ENCODE measurements around the gene MMP27. TPM values are rescaled to one million over a fixed set of nuclear protein-coding genes. Genes with fewer than 3 reads are reported as not detected.
"Not testable (repeated sequence)": the region's sequence is repeated elsewhere in the genome, so short reads cannot be mapped to it uniquely, and the experiment has no call there.

MMP27 gene, protein sequence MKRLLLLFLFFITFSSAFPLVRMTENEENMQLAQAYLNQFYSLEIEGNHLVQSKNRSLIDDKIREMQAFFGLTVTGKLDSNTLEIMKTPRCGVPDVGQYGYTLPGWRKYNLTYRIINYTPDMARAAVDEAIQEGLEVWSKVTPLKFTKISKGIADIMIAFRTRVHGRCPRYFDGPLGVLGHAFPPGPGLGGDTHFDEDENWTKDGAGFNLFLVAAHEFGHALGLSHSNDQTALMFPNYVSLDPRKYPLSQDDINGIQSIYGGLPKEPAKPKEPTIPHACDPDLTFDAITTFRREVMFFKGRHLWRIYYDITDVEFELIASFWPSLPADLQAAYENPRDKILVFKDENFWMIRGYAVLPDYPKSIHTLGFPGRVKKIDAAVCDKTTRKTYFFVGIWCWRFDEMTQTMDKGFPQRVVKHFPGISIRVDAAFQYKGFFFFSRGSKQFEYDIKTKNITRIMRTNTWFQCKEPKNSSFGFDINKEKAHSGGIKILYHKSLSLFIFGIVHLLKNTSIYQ
- not detected in 3 replicates for total RNA-seq

DNA sequence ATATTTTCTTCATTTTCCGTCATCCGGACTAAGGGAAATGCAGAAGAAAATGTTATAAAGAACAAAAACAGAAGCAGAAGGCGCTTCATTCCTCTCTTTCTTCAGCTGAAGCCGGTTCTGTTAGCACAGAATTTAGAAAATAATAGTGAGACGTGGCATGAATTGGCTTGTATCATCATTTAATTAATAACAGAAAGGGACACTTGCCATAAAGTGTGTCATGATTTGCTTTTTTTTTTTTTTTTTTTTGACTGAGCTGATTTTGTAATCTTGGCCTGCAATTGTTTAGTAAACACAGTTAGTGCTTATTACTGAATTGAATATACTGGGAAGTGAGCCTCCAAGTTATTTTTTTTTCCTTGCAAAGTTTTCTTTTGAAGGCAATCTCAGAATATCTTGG, at the start of gene MMP27:
Gene MMP27 (minus strand): TSS at position 144 of the 400 bp plus-strand sequence. CDS start 55 bp downstream, at position 89.
- TF ChIP-seq, protein P1, sequence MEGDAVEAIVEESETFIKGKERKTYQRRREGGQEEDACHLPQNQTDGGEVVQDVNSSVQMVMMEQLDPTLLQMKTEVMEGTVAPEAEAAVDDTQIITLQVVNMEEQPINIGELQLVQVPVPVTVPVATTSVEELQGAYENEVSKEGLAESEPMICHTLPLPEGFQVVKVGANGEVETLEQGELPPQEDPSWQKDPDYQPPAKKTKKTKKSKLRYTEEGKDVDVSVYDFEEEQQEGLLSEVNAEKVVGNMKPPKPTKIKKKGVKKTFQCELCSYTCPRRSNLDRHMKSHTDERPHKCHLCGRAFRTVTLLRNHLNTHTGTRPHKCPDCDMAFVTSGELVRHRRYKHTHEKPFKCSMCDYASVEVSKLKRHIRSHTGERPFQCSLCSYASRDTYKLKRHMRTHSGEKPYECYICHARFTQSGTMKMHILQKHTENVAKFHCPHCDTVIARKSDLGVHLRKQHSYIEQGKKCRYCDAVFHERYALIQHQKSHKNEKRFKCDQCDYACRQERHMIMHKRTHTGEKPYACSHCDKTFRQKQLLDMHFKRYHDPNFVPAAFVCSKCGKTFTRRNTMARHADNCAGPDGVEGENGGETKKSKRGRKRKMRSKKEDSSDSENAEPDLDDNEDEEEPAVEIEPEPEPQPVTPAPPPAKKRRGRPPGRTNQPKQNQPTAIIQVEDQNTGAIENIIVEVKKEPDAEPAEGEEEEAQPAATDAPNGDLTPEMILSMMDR (IDR thresholded peaks at IDR 0.05; ENCODE audit: unreplicated experiment), result no peak
- no peaks in the 10 kb centered on the region for H3K9me3 Mint-ChIP-seq
- H3K4me1 Mint-ChIP-seq, result peaks cover 11% of the 10 kb centered on the region
- no peak within 1 kb of the TSS for H3K4me3 Mint-ChIP-seq
- no peak within 1 kb of the TSS for H3K27ac Mint-ChIP-seq
- DNase-seq (ENCODE audit: low spot score in 2 of 2, unreplicated experiment in 2 of 2), result no peak
- peaks cover 3% of the 10 kb centered on the region for H3K27me3 Mint-ChIP-seq (ENCODE audit: low read depth)
- H3K36me3 Mint-ChIP-seq, result no peaks in the 10 kb centered on the region

DNA sequence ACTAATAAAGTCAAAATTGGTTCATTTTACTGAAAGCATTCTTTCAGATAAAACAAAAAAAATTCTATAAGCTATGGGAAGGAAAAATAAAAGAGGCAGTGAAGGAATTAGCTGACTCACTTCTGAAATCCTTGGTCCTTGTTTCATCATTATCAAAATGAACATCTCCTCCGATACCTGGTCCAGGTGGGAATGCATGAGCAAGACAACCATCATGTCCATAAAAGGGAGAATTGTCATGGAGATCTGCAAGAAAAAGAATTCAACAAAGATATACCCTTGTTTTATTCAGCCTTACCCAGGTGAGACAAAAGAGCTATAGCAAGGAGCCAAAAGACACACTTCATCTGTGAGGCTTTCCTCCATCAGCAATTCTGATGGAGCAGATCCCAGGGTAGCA, 47.7 kb upstream of the MMP27 start:
- H3K4me1 Mint-ChIP-seq, result no peaks in the 10 kb centered on the region
- H3K9me3 Mint-ChIP-seq, result peaks cover 14% of the 10 kb centered on the region
- no peaks in the 10 kb centered on the region for H3K36me3 Mint-ChIP-seq
- no peak for DNase-seq (ENCODE audit: low spot score in 2 of 2, unreplicated experiment in 2 of 2)
- no peak overlapping the region for H3K4me3 Mint-ChIP-seq
- no peaks in the 10 kb centered on the region for H3K27me3 Mint-ChIP-seq (ENCODE audit: low read depth)
- no peak overlapping the region for H3K27ac Mint-ChIP-seq
- TF ChIP-seq, protein P1 (IDR thresholded peaks at IDR 0.05; ENCODE audit: unreplicated experiment), result no peak

DNA sequence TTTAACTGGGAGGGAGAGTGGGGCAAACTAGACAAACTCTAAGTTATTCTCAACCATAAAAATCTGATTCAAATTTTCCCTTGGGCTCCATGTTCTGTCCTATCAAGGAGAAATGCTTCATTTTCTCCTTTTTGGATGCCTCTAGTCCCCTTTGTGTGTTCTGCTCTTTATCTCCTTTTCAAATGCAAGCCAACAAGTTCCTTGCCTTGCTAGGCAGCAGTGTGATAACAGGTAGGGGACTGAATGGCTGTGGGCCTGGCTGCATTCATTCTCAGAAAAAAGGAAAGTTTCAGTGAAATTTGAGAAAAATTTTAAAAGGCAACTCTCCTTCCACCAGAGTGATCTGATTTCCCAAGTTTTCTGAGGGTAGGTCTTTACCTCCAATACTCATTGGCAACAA, 46.1 kb upstream of the MMP27 start:
- TF ChIP-seq, protein P1 (IDR thresholded peaks at IDR 0.05; ENCODE audit: unreplicated experiment), result no peak
- DNase-seq (ENCODE audit: low spot score in 2 of 2, unreplicated experiment in 2 of 2), result no peak
- H3K27ac Mint-ChIP-seq, result no peak overlapping the region
- no peaks in the 10 kb centered on the region for H3K4me1 Mint-ChIP-seq
- no peak overlapping the region for H3K4me3 Mint-ChIP-seq
- peaks cover 24% of the 10 kb centered on the region for H3K9me3 Mint-ChIP-seq
- H3K36me3 Mint-ChIP-seq, result peaks cover 4% of the 10 kb centered on the region
- no peaks in the 10 kb centered on the region for H3K27me3 Mint-ChIP-seq (ENCODE audit: low read depth)

DNA sequence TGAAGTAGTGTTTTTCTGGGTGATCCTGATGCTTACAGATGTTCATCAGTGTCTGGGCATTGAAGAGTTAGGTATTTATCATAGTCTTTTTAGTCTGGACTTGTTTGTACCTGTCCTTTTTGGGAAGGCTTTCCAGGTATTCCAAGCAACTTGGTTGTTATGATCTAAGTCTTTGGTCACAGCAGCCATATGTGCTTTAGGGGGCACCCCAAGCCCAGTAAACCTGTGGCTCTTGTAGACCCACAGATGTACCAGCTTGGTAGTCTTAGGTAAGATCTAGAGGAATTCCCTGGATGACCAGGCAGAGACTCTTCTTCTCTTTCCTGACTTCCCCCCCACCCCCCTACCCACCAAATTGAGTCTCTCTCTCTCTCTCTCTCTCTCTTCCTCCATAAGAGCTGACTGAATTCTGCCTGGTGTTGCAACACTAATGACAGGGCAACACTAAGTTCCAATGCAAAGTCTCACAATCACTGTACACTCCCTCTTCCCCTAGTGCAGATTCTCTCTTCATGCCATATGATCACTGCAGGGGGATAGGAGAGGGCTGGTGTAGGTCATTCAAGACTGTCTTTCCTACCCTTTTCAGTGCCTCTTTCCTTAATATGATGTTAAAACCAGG, 43.6 kb upstream of the MMP27 start:
- TF ChIP-seq, protein P1 (IDR thresholded peaks at IDR 0.05; ENCODE audit: unreplicated experiment), result no peak
- no peaks in the 10 kb centered on the region for H3K4me1 Mint-ChIP-seq
- peaks cover 4% of the 10 kb centered on the region for H3K36me3 Mint-ChIP-seq
- no peak for DNase-seq (ENCODE audit: low spot score in 2 of 2, unreplicated experiment in 2 of 2)
- no peak overlapping the region for H3K4me3 Mint-ChIP-seq
- H3K27me3 Mint-ChIP-seq (ENCODE audit: low read depth), result no peaks in the 10 kb centered on the region
- H3K27ac Mint-ChIP-seq, result no peak overlapping the region
- H3K9me3 Mint-ChIP-seq, result peaks cover 24% of the 10 kb centered on the region

DNA sequence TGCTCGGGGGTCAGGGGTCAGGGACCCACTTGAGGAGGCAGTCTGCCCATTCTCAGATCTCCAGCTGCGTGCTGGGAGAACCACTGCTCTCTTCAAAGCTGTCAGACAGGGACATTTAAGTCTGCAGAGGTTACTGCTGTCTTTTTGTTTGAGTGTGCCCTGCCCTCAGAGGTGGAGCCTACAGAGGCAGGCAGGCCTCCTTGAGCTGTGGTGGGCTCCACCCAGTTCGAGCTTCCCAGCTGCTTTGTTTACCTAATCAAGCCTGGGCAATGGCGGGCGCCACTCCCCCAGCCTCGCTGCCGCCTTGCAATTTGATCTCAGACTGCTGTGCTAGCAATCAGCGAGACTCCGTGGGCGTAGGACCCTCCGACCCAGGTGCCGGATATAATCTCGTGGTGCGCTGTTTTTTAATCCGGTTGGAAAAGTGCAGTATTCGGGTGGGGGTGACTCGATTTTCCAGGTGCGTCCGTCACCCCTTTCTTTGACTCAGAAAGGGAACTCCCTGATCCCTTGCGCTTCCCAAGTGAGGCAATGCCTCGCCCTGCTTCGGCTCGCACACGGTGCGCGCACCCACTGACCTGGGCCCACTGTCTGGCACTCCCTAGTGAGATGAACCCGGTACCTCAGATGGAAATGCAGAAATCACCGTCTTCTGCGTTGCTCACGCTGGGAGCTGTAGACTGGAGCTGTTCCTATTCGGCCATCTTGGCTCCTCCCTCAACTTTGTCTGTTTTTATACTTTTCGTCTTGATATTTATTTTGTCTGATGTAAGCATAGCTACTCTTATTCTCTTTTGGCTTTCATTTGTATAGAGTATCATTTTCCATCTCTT, 41.4 kb upstream of the MMP27 start:
- Mint-ChIP-seq H3K4me3 (peak overlapping the region; percentile 57), H3K9me3 (peaks cover 24% of the 10 kb centered on the region)
- H3K27me3 Mint-ChIP-seq (ENCODE audit: low read depth); DNase-seq (ENCODE audit: low spot score in 2 of 2, unreplicated experiment in 2 of 2); H3K4me1 Mint-ChIP-seq; H3K36me3 Mint-ChIP-seq; H3K27ac Mint-ChIP-seq: not testable (repeated sequence)
